Measurements from ENCODE around the gene P4HA2.

Gene P4HA2

DNA sequence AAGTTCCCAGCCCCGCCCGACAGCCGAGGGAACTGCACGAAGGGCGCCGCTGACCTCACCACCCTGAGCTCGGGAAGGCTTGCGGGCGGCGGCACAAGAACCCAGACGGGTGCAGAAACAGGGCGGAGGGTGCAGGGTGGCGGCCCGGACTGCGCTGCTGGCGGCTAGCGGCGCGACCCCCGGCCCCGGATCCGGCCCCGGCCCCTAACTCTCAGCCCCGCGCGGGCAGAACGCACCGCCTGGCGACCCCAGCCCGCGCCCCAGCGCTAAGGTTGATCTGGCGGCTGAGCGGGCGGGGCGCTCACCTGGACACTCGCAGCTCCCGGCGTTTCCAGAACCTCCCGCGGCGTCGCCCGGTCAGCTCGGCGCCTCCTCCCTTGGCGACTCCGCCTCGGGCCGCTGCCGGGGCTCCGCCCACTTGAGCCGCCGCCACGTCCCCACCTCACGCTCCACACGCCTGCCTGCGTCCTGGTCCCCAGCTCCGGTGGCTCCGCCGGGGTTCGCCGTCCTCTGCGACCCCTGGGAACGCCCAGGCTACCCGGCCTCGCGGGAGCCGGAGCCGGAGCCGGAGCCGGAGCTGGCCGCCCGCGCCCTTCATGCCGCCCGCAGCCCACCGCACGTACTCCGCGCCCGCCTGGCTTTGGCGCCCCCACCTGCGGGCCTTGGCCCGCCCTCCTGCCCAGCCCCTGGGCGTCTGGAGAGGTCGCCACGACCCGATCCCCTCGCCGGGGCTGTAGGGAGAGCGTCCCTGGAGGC, at the start of gene P4HA2:
P4HA2 (minus strand) TSS at position 369 of the 756 bp plus-strand sequence. CDS start 9,227 bp downstream, outside the sequence.
- DNase-seq (ENCODE audit: low spot score): peak; percentile 36

DNA sequence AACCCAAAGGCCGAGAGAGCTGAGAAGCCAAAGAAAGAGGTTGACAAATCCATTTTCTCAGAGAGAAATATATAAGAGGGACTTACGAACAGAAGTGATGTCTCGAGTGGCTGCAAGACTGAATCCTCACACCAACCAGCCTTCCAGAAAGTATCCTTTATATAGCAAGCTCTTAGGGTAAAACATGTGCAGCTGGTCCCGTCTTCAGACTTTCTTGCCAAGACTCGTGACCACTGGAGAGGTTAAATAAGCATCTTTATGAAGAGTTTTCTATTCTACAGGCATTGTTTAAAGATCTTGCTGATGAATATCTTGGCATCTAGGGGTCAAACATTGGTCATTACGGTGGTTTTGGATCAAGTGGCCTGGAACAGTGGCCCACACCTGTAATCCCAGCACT, 49.6 kb upstream of the P4HA2 start:
- DNase-seq (ENCODE audit: low spot score): no peak

DNA sequence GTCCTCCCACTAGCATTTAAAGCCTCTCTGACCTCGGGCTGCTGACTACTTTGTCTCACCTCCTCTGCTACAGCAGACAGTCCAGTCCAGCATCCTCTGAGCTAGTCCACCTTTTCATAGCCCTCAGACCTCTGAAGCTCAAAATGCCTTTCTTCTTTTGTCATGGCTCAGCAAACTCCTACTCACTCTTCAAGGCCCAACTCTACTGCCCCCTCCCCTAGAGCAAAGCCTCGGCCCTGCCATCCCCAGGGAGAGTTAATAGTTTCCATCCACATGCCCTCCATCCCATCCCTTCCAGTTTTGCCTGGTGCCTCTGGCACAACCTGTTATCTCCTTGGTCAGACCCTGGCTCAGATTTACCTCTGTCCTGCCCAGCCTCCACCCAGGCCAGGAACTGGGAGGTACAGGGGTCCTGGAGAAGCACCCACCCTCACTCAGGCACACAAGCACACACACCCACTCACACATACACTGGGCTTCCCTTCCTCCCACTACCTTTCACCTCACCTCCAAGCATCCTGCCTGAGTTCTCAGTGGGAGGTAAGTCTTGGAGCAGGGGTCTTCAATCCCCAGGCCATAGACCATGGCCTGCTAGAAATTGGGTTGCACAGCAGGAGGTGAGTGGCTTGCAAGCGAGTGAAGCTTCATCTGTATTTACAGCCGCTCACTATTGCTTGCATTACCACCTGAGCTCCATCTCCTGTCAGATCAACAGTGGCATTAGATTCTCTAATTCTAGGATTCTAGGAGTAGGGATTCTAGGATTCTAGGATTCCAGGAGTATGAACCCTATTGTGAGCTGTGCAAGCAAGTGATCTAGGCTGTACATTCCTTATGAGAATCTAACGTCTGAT, 47.9 kb upstream of the P4HA2 start:
- DNase-seq (ENCODE audit: low spot score): no peak

DNA sequence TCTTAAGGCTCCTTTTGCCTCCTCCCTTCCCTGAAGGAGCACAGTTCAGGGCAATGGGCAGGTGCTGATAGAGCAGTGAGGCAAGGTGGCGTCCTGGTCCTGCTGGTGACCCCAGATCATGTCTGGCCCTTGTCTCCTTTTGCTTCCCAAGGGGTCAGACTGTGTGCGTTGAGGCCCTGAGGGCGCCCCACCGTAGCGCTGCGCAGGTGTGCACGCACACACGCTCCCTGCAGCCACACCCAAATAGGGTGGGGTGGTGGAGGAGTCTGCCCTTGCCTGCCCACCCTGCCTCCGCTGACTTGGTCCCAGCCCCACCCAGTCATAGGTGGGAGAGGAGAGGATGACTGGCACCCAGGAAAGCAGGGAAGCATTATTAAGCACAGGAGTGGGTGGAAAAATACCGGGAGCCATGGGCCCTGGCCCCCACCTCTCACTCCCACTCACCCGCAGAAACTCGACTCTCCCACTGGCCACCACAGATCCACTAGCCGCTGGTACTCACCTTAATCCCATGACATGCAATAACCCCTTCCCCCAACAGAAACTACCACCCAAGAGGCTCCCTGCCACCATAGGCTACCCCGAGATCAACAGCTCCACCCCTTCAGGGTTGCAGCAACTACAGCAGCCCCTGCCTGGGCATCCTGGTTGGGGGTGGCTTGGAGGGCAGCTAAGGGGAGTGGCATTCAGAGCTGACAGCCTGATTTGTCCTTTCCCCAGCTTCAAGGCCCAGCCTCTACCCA, 46.6 kb upstream of the P4HA2 start:
- no peak for DNase-seq (ENCODE audit: low spot score)

DNA sequence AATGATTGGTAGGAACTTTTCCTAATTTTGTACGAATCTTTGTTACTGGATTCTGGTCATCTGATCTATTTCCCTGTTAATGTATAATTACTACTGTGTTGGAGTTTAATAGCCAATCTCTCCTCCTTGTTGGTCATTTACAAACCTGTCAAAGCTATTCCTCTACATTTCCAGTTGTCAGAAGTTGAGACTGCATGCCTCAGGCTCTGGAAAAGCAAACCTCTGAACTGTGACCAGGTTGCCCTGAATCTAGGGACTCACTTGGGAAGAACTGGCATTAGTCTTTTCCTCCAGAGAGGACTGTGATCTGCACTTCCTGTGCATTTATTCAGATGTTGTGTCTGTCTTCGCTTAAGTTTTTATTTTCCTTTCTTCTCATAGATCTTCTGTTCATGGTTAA, 46.0 kb upstream of the P4HA2 start:
- no peak for DNase-seq (ENCODE audit: low spot score)

DNA sequence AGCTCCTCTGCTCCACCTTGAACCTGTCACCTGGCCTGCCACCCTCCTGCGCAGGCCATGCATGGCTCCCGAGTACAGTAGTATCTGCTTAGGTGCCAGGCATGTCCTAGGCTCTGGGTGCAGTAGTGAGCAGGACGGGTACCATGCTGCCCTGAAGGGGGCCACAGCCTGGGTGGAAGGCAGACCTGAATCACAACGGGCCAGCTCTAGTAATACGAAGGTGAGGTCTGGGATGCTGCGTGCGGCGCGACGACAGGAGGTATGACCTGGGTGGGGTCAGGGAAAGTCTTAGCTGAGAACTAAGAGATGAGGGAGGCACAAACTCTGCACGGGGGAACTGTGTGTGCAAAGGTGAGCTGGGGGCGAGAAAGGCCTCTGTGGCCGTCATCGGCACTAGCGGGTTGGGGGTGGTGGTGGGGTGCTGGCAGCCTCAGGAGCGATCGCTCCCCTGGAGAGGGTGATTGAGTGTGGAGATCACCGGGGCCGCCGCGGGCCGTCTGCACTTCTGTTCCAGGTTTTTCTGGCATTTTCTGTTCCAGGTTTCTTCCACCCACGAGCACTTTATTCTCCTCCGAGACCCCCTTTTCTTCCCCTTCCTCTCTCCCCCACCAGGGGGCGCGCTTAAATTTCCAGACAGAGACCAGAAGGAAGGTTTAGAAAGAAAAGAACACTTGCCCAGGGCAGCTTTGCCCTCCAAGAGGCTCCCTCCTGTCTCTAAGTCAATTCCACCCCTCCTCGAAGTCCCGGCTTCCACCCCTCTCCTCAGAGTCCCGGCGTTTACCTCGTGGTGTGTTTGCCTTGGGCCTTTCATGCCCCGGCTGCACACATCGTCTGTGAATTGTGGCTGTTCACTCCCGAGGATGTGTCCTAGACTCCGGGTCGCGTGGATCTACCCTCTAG, 44.9 kb upstream of the P4HA2 start:
- DNase-seq (ENCODE audit: low spot score): no peak

DNA sequence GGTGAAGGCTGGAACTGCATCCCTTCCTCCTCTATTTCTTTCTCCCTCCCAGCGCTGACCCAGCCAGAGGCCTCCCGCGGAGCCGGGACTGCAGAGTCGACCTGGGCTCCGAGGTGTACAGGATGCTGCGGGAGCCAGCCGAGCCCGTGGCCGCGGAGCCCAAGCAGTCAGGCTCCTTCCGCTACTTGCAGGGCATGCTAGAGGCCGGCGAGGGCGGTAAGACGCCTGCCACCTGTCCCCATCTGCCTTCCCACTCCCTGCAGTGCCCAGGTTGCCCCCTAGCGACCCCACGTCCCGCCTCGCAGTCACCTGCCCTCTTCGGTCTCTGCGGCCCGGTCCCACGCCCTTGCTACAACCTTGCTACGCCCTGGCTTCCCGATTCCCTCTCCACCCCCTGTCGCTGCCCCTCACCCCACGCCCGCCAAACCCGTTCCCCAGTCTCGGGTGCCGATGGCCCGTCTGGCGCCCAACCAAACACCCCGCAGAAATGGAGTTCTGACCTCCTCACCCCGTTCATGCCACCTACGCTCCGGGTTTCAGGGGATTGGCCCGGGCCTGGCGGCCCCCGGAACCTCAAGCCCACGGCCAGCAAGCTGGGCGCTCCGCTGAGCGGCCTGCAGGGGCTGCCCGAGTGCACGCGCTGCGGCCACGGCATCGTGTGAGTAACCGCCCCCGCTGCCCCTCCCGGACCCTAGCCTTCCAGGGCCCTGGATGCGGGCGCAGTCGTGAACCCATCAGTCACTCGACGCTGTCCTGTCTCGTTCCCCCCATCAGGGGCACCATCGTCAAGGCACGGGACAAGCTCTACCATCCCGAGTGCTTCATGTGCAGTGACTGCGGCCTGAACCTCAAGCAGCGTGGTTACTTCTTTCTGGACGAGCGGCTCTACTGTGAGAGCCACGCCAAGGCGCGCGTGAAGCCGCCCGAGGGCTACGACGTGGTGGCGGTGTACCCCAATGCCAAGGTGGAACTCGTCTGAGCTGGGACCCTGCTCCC, 43.9 kb upstream of the P4HA2 start:
- no peak for DNase-seq (ENCODE audit: low spot score)

DNA sequence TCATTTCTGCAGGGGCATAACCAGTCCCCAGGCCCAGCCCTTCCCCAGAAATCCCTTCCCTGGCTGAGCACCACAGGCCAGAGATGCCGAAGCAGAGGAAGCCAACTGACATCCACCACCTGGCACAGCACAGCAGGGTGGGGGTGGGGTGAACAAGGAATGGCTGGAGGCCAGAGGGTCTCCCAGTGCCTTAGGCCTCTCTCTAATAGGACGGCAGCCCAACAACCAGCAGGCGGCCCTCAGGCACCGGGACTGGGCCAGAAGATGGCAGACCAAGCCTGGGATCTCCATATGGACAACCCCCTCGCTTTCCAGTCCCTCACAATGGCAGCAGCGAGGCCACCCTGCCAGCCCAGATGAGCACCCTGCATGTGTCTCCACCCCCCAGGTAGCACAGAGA, 43.1 kb upstream of the P4HA2 start:
- no peak for DNase-seq (ENCODE audit: low spot score)

DNA sequence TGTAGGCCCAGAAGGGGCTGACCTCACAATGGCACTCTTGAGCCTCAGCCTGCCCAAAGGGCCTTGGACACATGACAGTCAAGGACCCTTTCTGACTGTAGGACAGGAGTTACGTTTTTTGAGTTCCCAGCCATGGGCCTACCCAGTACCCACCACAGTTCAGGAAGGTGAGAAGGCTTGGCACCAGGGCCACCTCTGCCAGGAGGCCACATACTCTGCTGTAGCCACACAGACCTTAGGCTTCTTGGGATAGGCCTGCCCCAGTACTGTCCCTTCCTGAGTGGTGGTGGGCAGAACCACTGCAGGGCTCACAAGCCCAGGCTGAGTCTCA, 42.6 kb upstream of the P4HA2 start:
- no peak for DNase-seq (ENCODE audit: low spot score)

DNA sequence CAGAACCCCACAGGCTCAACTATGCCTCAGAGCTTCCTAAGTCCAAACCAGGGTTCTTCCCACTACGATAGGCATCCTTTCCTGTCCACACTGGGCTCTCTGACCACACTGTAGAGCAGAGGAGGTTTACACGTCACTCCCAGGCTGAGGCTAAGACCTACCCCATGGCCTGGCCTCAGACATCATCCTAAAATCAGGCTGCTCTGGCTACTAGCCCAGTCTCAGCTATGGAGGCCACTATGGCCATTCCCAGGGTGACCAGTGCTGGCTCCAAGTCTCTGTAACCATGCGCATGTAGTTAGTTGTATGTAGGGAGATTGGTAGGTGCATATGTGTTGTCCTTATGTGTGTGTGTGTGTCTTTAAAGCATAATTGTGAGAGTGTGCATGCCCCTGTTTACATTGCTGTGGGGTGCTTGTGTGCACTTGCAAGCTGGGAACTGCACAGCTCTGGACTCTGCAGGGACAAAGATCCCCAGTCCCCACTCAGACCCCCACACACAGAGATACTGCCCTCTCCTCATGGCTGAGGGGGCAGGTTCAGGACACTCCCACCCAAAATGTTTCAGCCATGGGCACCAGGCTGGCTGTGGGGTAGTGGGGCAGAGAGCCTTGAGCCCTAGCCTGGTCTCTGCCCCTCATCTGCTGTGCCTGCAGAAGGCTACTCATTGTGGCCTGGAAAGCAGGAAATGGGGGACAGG, 42.1 kb upstream of the P4HA2 start:
- DNase-seq (ENCODE audit: low spot score): no peak

DNA sequence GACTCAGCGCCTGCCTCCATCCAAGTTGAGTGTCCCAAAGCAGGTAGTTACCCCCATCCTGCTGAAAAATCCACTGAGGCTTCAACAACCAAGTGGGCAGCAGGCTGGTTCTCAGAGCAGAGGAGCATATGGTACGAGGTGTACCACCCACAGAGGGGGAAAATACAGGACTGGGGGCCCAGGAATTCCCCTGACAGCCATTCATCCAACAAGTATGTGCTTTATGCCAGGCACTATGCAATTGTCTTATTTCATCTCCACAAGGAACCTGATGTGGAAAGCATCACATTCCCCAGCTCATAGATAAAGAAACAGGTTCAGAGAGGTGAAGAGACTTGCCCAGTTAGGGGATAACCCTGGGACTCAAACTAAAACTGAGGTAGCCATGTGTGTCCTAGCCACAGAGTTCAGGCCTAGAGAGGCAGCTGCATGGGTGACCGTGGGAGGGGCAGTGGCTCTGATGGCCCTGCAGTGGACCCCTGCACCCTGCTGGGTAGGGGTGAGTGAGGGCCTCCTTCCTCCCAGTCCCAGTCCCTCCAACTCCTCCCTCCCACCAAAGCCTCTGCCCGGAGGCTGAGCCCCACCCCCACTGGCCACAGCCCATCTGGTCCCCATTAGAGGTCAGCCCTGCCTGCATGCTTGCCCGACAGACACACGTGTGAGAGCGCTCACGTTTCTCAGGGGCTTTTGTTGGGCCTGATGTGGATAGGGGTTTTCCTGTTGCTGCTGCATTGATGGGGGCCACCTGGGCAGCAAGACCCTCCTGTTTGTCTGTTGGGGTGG, 41.3 kb upstream of the P4HA2 start:
- no peak for DNase-seq (ENCODE audit: low spot score)

DNA sequence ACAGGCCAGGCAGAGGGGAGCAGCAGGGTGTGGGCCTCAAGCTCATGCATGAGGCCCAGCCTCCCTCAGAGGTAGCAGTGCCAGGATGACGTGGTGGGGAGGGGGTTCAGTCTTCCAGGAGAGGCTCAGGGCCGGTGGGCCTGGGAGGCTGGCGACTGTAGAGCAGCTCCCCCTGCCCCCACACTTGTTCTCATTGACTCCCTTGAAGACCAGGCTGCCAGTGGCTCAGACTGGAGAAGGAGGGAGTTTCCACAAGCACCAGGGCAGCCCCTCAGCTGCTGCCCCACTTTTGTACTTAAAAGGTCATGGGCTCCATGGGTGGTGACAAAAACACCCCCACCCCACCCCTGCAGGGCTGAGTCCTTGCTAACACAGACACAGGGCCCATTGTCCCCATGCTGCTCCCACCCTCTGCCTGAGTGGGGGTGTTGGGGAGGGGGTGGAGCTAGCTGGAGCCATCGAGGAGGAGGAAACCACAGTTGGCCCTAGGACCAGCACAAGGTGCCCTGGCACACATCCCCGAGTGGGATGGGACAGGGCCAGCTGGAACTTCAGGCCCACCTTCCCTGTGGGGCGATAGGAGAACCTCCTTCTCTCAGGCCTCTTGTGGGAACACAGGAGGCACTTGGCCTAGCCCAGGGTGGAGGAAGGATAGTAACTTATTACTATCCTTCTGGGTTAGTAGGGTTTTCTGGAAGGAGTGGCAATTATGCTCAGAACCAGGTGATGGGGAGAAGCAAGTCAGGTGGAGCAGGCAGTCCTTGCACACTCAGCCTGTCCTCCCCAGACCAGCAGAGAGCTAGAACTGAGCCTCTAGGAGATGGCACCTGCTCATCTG, 40.5 kb upstream of the P4HA2 start:
- peak; percentile 24 for DNase-seq (ENCODE audit: low spot score)

DNA sequence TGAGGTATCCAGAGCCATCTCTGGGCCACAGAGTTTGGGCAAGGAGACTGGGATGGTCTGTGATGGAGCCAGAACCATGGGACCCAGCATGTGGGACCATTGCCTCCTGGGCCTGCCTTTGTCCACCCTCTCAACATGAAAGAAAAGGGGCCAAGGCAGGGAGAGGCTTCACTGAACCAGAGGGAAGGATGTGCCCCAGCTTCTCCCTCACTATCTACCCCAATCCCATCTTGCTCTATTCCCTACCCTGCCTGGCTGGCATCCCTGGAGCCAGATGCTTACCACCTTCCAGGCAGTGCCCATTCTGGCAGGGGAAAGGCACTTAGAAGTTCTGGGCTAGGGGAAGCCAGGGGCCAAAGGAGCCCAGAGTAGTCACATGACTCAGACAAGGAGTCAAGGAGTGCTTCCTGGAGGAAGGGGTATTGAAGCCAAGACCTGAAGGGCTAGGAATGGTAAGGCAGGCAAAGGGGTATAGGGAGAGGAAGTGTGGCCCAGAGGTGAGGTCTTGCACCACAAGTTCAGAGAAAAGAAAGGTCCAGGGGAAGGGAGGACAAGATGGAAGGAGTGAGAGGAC, 39.6 kb upstream of the P4HA2 start:
- no peak for DNase-seq (ENCODE audit: low spot score)

DNA sequence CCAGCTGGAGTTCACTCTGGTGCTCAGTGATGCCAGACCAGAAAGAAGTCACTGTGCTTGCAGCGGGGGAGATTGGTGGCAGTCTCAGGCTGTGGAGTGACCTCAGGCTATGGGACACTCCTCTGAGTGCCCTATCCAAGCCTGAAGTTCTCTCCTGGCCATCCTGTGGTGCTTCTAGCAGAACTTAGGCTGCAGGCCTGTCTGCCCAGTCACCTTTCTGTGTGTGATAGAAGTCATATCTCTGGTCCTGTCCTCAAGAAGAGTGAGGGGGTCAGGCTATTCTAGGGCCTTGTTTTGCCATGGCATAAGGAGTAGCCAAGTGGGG, 39.1 kb upstream of the P4HA2 start:
- no peak for DNase-seq (ENCODE audit: low spot score)

DNA sequence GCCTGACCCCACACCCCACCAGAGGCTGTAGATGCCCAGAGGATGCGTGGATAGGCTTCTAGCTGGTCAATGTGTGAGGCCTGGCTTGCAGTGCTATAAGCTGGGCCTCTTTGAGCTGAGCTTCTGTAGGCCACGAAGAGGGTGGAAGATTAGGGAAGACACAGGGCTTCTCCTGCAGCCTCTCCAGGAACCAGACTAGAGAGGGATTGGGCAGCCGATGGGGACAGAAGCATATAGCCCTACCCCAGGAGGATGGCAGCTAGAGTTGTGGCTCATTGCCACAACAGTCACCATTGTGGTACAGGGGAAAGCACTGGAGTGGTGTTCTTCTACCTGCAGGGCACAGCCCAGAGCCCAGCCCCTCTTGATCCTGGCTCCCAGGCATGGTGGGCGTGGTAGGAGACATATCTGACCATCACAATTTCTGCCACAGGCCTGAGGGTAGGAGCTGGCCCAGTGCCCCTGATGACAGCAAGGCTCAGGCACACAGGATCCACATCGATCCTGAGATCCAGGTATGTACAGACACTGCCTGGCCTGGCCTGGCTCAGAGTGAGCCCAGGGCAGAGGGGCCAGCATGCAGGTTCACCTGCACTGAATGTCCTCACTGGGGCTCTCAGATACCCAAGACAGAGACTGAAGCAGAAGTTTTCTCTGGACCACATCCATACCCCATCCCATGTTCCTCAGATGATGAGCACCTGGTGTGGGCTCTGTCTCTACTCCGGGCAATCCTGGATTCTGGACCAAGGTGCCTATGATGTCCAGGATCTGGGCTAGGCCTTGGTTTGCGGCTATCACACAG, 38.6 kb upstream of the P4HA2 start:
- no peak for DNase-seq (ENCODE audit: low spot score)

DNA sequence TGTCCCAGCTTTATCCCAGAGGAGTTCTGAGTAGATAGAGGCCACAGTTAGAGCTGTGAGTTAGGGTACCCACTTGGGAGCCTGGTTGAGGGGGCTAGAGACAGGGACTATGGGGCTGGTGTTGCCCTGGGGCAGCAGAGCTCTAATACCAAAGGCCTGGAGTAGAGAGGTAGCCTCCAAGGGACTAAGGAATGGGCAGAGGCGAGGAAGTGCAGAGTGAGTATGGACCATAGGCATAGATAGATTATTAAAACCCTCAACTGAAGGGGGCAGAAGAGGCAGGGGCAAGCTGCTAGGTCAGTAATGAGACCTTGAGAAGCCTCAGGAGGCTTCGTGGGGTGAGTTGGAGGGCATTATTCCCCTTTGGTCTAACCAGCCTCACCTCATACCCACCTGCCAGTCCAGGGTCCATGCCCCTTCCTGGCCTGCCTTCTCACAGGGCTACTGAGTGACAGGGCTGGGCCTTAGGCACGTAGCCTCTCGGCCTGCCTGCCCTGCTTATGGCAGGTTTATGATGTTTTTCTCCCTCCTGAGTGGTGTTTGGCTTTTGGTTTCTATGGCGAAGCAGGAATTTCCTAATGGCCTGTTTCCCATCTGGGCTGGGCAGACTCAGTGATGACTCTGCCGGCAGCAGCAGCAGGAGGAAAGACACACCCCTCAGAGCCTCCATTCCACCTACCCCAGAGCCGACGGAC, 37.8 kb upstream of the P4HA2 start:
- DNase-seq (ENCODE audit: low spot score): no peak

All from pons (tissue), 1 donor.